Esophagus squamous epithelium (tissue), 4 donors: ENCODE measurements around the gene GLYAT.

Source experiments
- CTCF ChIP-seq, 6 experiments: fragments of 450-650 bp in 4 of 6; fragments of 200-600 bp in 2 of 6; sonication (generic) in 2 of 6; IDR thresholded peaks; one replicate each; pipeline ENCODE4 v1.5.1; 2016 to 2019; ENCODE audit warnings: antibody characterized with exemption in 6 of 6, mild to moderate bottlenecking in 4 of 6, moderate library complexity in 4 of 6
- POLR2A ChIP-seq, 4 donors: fragments of 450-650 bp; IDR thresholded peaks; one replicate each; pipeline ENCODE4 v1.6.1; 2017; ENCODE audit warnings: antibody characterized with exemption in 4 of 4, mild to moderate bottlenecking in 4 of 4, moderate library complexity in 3 of 4

DNA sequence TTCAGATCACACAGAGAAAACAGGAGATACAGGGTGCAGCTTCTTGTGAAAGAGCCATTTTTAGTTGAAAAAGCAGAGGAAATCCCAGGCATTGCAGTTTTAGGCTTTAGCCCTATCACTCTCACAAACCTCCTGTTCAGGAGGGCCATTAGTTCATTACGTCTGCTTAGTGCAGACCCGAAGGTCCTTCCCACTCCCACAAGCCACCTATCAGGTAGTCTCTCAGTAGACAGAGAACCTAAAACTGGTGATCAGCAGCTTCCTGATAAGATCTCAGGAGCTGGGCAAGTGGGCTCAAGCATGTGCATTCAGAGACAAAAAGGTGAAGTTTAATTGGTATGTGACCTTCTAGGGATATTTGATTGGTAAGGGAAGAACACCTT, 4.3 kb downstream of the GLYAT start:
- no peak for TF ChIP-seq CTCF (IDR thresholded peaks at IDR 0.05)
- no peak for TF ChIP-seq POLR2A (IDR thresholded peaks at IDR 0.05)
